WI38 (cell line): ENCODE measurements around the gene PHKG2.

Source experiments
- H3K4me3 ChIP-seq: 2 replicates; pipeline ENCODE4 v1.5.1; 2011; ENCODE audit warnings: low read depth, mild to moderate bottlenecking, control low read depth, low read length
- CTCF ChIP-seq: IDR thresholded peaks from 2 replicates; pipeline ENCODE4 v1.5.1; 2012; ENCODE audit warnings: low read depth, mild to moderate bottlenecking, control low read depth, low read length

The PHKG2 gene

GRCh38 chr16:30787613-30788378, 39.6 kb downstream of the PHKG2 start:
- TF ChIP-seq CTCF = no peak
- H3K4me3 ChIP-seq = peak overlapping the region; percentile 94

- TF ChIP-seq CTCF = no peak
- no peak overlapping the region for H3K4me3 ChIP-seq
Measured at GRCh38 chr16:30793508-30794069, 45.4 kb downstream of the PHKG2 start.

- no peak overlapping the region for H3K4me3 ChIP-seq
Measured at GRCh38 chr16:30794634-30795033, 46.4 kb downstream of the PHKG2 start.

GRCh38 chr16:30797670-30798309, 49.6 kb downstream of the PHKG2 start:
- TF ChIP-seq CTCF = no peak
- H3K4me3 ChIP-seq = no peak overlapping the region

More at GRCh38 chr16:30794634-30795033, 46.4 kb downstream of the PHKG2 start:
- no peak for TF ChIP-seq CTCF
